NCI-H1092 treated with DMSO at 0.1 percent for 48 hours (cell line): ENCODE measurements around the gene TRIP6.
"Not testable (repeated sequence)": the region's sequence is repeated elsewhere in the genome, so short reads cannot be mapped to it uniquely, and the experiment has no call there.

Source experiments
- DNase-seq: peaks from one replicate; lab custom pipeline; 2025; lab: John Stamatoyannopoulos, UW

TRIP6 gene

DNA sequence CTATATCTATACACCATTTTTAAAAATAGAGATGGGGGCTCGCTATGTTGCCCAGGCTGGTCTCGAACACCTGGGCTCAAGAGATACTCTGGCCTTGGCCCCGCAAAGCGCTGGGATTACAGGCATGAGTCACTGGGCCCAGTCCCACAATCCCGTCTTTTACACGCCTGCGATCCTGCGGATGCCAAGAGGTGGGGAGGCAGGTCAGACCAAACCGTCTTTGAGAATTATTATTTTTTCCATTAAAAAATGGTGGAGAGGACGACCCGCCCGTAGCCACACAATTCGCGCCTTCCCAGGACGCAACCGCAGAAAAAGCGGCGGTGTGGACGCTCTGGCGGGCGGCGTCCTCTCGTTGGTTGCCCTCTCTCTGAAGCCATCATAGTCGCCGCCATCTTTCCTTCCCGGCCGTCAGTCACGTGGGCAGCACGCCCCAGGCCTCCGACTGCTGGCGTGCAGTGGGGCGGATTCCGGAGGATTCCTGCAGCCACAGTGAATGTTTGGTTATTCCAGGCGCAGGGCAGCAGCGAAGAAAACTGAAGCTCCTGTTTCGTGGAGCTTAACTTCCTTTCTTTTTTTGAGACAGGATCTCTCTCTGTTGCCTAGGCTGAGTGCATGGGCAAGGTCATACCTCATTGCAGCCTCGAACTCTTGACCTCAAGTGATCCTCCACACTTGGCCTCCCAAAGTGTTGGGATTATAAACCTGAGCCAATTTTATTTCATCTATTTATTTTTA is 29.9 kb upstream of the TRIP6 start:
- peak; percentile 69 for DNase-seq

- no peak for DNase-seq
Measured at GRCh38 chr7:100839361-100839760, 27.8 kb upstream of the TRIP6 start.

DNA sequence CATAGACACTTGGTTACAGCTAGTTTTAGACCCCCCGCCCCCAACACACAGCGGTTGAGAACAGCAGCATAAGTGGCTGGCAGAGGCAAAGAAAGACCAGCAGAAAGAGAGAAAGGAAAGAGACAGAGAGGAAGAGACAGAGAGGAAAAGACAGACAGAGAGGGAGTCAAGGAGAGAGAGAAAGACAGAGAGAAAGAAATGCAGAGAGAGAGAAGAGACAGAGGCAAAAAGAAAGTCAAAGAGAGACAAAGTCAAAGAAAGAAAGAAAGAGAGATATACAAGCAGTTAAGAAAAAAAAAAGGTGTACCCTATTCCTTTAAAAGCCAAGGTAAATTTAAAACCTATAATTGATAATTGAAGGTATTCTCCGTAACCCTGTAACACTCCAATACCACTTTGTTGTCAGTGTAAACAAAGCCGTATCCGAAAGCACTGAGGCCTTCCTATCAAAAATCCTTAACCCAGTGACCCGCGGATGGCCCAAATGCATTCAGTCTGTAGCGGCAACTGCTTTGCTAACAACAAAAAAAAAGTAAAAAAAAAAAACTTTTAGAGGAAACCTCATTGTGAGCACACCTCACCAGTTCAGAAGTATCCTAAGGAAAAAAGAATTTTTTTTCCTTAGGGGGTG is 26.6 kb upstream of the TRIP6 start:
- no peak for DNase-seq

DNA sequence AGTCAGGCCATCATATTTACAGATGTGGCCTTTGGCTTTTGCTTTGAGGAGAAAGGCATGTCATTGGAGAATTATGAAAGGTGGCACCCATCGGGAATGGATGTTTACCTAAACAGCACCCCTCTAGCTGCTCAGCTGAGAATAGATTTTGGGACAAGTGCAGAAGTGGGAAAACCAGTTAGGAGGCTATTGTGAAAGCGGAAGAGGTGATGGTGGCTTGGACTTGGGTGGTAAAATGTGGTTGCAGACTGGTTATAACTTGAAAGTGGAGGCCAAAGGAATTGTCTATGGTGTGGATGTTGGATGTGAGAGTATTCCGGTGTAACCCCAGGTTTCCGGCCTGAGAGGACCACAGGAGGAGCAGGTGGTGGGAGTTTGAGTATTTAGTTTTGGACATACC is 19.8 kb upstream of the TRIP6 start:
- DNase-seq = no peak

DNA sequence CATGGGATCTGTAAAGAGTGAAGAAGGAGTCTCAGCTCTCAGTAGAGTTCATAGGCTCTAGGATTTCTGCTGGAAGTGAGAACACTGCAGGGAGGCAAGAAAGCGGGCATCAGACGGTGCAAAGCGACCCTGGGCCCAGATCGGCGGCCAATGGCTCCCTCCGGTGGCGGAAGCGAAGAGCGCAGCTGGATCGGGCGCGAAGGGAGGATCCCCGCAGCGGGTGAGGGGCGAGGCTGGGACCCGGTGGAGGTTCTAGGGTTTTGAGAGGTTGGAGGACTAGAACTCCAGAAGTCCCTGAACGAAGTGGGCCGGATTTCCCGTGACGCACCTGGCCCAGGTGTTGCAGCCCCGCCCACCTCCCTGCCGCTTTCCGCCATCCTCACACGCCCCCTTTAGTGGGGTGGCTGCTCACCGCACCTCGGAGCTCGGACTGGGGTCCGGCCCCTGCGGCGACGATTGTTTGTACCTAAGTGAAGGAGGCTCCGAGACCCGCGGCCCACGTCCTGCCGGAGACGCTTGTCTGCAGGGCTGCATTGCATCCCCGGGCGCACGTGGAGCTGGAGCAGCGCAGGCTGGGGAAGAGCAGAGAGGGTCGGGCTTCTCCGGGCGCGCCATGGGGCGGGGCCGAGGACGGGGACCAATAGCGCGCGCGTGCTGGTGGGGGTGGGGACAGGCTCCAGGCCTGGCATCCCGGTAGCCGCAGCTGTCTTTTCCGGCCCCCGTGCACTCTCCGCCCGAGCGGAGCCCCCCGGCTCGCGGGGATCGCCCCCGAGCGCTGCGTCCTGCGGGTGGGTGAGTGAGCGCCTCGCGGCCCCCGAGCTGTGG is 14.9 kb upstream of the TRIP6 start, which contains the start of gene SLC12A9:
Gene SLC12A9 (plus strand): TSS at position 666 of the 825 bp plus-strand sequence. CDS start 1,485 bp downstream, outside the sequence.
- peak; percentile 92 for DNase-seq

DNA sequence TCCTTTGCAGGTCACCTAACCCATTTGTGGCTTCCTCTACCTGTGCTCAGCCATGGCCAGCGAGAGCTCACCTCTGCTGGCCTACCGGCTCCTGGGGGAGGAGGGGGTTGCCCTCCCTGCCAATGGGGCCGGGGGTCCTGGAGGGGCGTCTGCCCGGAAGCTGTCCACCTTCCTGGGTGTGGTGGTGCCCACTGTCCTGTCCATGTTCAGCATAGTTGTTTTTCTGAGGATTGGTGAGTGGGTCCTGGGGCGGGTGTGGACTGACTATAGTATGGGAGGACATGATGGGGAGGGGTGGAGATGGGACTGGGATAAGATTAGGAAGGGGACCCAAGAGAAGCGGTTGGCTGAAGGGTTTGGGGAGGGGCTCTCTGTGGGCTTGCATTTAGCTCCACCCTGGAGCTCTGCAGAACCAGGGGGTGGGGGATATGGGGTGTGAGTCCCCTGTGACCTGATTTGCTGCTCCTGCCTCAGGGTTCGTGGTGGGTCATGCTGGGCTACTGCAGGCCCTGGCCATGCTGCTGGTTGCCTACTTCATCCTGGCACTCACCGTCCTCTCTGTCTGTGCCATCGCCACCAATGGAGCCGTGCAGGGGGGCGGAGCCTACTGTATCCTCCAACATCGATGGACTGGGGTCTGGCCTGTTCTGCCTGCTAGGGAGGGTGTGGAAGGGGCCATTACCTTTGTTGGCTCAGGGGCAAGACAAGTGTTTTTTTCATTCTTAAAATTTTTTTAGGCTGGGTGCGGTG is 12.9 kb upstream of the TRIP6 start:
- DNase-seq = no peak

GRCh38 chr7:100854899-100855298 is 12.3 kb upstream of the TRIP6 start:
- not testable (repeated sequence) for DNase-seq

DNA sequence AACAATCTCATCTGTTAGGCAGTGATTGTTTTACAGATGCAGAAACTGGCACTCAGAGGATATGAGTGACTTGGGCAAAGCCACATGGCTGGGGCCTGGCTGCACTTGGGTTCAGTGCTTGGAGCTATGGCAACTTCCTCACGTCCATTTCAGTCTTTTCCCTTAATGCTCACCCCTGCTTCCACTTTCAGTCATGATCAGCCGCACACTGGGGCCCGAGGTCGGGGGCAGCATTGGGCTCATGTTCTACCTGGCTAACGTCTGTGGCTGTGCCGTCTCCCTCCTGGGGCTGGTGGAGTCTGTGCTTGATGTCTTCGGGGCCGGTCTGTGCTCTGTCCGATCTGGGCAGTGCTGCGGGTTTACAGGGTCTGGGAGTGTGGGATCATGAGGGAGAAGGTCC is 11.7 kb upstream of the TRIP6 start:
- DNase-seq = peak; percentile 34

DNA sequence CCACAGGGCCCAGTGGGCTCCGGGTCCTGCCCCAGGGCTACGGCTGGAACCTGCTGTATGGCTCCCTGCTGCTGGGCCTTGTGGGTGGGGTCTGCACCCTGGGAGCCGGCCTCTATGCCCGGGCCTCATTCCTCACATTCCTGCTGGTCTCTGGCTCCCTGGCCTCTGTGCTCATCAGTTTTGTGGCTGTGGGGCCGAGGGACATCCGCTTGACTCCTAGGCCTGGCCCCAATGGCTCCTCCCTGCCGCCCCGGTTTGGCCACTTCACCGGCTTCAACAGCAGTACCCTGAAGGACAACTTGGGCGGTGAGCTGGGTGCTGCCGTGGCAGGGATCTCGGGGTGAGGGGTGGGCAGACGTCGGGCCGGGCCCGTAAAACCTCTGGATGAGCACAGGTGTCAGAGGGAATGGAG is 10.3 kb upstream of the TRIP6 start:
- no peak for DNase-seq

- DNase-seq = no peak
Measured at GRCh38 chr7:100859856-100860255, 7.3 kb upstream of the TRIP6 start.

- DNase-seq = no peak
Measured at GRCh38 chr7:100860702-100861615, 6.2 kb upstream of the TRIP6 start.

GRCh38 chr7:100861616-100861985 is 5.6 kb upstream of the TRIP6 start:
- no peak for DNase-seq

- peak; percentile 53 for DNase-seq
Measured at GRCh38 chr7:100863406-100863950, 3.7 kb upstream of the TRIP6 start.

- no peak for DNase-seq
Measured at GRCh38 chr7:100864263-100864845, 2.8 kb upstream of the TRIP6 start.

- DNase-seq = peak; percentile 21
Measured at GRCh38 chr7:100865372-100865911, 1.7 kb upstream of the TRIP6 start.

DNA sequence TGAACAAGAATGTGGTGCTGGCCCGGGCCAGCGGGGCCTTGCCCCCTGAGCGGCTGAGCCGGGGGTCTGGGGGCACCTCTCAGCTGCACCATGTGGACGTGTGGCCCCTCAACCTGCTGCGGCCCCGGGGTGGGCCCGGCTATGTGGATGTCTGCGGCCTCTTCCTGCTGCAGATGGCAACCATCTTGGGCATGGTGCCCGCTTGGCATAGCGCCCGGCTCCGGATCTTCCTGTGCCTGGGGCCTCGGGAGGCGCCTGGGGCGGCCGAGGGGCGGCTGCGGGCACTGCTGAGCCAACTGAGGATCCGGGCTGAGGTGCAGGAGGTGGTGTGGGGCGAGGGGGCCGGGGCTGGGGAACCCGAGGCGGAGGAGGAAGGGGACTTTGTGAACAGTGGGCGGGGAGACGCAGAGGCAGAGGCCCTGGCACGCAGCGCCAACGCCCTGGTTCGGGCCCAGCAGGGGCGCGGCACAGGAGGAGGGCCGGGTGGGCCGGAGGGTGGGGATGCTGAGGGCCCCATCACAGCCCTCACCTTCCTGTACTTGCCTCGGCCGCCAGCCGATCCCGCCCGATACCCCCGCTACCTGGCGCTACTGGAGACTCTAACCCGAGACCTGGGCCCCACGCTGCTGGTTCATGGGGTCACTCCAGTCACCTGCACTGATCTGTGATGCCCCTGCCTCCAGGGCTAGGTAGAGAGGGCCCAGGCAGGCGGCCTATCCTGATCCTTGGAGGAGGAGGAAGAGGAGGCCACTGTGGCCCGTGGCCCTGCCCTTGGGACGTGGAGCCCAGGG is 1.1 kb upstream of the TRIP6 start:
- DNase-seq = peak; percentile 66

GRCh38 chr7:100866729-100867039 is 503 bp upstream of the TRIP6 start:
- no peak for DNase-seq

GRCh38 chr7:100867776-100868485 is 744 bp downstream of the TRIP6 start:
- DNase-seq = no peak
